HepG2 (cell line): ENCODE data around the gene NEMF. TPM values are rescaled to one million over a fixed set of nuclear protein-coding genes. Genes with fewer than 3 reads are reported as not detected.

Experiments used
- CCAR2 ChIP-seq: fragments of 200-400 bp; formaldehyde crosslinking; optimal IDR thresholded peaks from 2 replicates; pipeline ENCODE3; 2018; ENCODE audit warnings: low read depth, mild to moderate bottlenecking, low read length, moderate library complexity
- DR1 ChIP-seq: sonication (generic); formaldehyde crosslinking; IDR thresholded peaks from 2 replicates; pipeline ENCODE4 v1.8.0; 2021; ENCODE audit warnings: mild to moderate bottlenecking, missing genetic modification reagents, inconsistent platforms
- FOXK2 ChIP-seq: fragments of 450-650 bp; IDR thresholded peaks from 2 replicates; pipeline ENCODE4 v1.6.1; 2016
- HMGA1 ChIP-seq: sonication (generic); formaldehyde crosslinking; conservative IDR thresholded peaks from 2 replicates; pipeline ENCODE4 v1.4.0; 2020; ENCODE audit warnings: missing genetic modification reagents
- MATR3 ChIP-seq: sonication (generic); formaldehyde crosslinking; IDR thresholded peaks from 2 replicates; pipeline ENCODE4 v1.4.0; 2020; ENCODE audit warnings: missing genetic modification reagents
- ZFP1 ChIP-seq: IDR thresholded peaks from 2 replicates; pipeline ENCODE4 v1.6.1; 2016
- ZFYVE20 ChIP-seq: sonication (generic); formaldehyde crosslinking; IDR thresholded peaks from 2 replicates; pipeline ENCODE4 v1.8.0; 2023; ENCODE audit warnings: low read depth, mild to moderate bottlenecking, moderate library complexity, missing genetic modification reagents, borderline replicate concordance
- ZNF138 ChIP-seq: sonication (generic); formaldehyde crosslinking; IDR thresholded peaks from 2 replicates; pipeline ENCODE4 v1.5.0; 2020; ENCODE audit warnings: mild to moderate bottlenecking, low read depth, missing genetic modification reagents
- ZNF350 ChIP-seq: sonication (generic); formaldehyde crosslinking; IDR thresholded peaks from 2 replicates; pipeline ENCODE4 v1.4.0; 2020; ENCODE audit warnings: mild to moderate bottlenecking, low read depth, missing genetic modification reagents, borderline replicate concordance
- polyA plus RNA-seq, 8 experiments: library from polyadenylated mRNA; depleted of rRNA in 3 of 8; stranded (reverse) in 7 of 8; unstranded in 1 of 8; fragments of >200 nt; fragmentation: Illumina TruSeq in 4 of 8; extraction: Trizol in 4 of 8; gene quantifications; 2 replicates each; pipeline versions ENCODE4 v1.2.1 to v1.2.3, GENCODE V29; 2011 to 2016; ENCODE audit warnings: low read depth in 4 of 8, missing spikeins in 1 of 8, mixed read lengths in 1 of 8; ENCODE audit not compliant: insufficient read depth in 1 of 8
- total RNA-seq, 5 experiments: library from RNA; depleted of rRNA; stranded (reverse); fragments of >200 nt; fragmentation: Illumina TruSeq; extraction: Trizol; gene quantifications; 2 replicates each; pipeline ENCODE4 v1.2.3, GENCODE V29; 2016; ENCODE audit warnings: low read depth in 1 of 5
- TF ChIP-seq, protein P1 (sequence below): IDR thresholded peaks from 2 replicates; pipeline ENCODE4 v1.6.1; 2016; ENCODE audit warnings: missing genetic modification reagents, missing compliant biosample characterization
- TF ChIP-seq, protein P2 (sequence below): sonication (generic); formaldehyde crosslinking; IDR thresholded peaks from 2 replicates; pipeline ENCODE4 v1.4.0; 2020; ENCODE audit warnings: mild to moderate bottlenecking, missing genetic modification reagents, borderline replicate concordance
- TF ChIP-seq, protein P3 (sequence below): sonication (generic); formaldehyde crosslinking; IDR thresholded peaks from 2 replicates; pipeline ENCODE4 v1.4.0; 2020; ENCODE audit warnings: mild to moderate bottlenecking, missing genetic modification reagents
- TF ChIP-seq, protein P4 (sequence below): IDR thresholded peaks from 2 replicates; pipeline ENCODE4 v1.6.1; 2016; ENCODE audit warnings: low read depth, borderline replicate concordance
- TF ChIP-seq, protein P5 (sequence below): sonication (generic); formaldehyde crosslinking; IDR thresholded peaks from 2 replicates; pipeline ENCODE4 v1.9.0; 2021; ENCODE audit warnings: missing genetic modification reagents, mild to moderate bottlenecking, borderline replicate concordance
- TF ChIP-seq, protein P6 (sequence below): sonication (generic); formaldehyde crosslinking; IDR thresholded peaks from 2 replicates; pipeline ENCODE4 v1.4.0; 2020; ENCODE audit warnings: missing genetic modification reagents, borderline replicate concordance

NEMF gene
- total and polyA plus RNA-seq, 2 of the 13 experiments (the other 11 are each of a cell fraction or from before 2014, with no cell fraction given) = 21.3 to 57.9 TPM

DNA sequence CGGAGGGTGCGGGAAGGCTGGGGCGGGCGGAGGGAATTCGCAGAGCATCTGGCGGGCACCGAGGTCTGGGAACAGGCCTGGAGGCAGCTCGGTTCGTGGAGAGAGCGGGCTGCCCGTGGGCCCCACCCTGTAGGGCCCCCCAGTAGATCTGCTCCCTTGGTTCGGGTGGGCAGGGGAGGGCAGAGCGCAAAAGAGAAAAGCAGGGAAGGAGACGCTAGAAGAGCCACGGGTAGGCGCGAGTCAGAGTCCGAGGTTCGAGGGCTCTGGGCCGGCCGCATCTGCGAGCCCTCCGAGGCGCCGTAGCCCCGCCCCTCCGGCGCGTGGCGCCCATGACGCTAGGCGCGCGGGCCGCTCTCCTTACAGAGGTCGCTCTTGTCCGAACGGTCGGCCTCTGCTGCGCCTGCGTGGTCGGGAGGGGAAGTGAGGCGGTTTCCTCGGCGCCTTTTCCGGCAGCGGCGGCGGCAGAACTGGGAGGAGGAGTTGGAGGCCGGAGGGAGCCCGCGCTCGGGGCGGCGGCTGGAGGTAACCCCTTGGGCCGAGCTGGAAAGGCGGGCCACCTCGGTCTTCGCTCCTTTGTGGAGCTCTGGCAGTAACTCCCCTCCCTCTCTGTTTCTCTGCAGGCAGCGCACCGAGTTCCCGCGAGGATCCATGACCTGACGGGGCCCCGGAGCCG lies 40.2 kb upstream of the NEMF start, which contains the start of gene ARF6 (continued):
- TF ChIP-seq FOXK2 = no peak
- TF ChIP-seq, protein P1, sequence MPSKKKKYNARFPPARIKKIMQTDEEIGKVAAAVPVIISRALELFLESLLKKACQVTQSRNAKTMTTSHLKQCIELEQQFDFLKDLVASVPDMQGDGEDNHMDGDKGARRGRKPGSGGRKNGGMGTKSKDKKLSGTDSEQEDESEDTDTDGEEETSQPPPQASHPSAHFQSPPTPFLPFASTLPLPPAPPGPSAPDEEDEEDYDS = peak; percentile 70
- TF ChIP-seq, protein P2, sequence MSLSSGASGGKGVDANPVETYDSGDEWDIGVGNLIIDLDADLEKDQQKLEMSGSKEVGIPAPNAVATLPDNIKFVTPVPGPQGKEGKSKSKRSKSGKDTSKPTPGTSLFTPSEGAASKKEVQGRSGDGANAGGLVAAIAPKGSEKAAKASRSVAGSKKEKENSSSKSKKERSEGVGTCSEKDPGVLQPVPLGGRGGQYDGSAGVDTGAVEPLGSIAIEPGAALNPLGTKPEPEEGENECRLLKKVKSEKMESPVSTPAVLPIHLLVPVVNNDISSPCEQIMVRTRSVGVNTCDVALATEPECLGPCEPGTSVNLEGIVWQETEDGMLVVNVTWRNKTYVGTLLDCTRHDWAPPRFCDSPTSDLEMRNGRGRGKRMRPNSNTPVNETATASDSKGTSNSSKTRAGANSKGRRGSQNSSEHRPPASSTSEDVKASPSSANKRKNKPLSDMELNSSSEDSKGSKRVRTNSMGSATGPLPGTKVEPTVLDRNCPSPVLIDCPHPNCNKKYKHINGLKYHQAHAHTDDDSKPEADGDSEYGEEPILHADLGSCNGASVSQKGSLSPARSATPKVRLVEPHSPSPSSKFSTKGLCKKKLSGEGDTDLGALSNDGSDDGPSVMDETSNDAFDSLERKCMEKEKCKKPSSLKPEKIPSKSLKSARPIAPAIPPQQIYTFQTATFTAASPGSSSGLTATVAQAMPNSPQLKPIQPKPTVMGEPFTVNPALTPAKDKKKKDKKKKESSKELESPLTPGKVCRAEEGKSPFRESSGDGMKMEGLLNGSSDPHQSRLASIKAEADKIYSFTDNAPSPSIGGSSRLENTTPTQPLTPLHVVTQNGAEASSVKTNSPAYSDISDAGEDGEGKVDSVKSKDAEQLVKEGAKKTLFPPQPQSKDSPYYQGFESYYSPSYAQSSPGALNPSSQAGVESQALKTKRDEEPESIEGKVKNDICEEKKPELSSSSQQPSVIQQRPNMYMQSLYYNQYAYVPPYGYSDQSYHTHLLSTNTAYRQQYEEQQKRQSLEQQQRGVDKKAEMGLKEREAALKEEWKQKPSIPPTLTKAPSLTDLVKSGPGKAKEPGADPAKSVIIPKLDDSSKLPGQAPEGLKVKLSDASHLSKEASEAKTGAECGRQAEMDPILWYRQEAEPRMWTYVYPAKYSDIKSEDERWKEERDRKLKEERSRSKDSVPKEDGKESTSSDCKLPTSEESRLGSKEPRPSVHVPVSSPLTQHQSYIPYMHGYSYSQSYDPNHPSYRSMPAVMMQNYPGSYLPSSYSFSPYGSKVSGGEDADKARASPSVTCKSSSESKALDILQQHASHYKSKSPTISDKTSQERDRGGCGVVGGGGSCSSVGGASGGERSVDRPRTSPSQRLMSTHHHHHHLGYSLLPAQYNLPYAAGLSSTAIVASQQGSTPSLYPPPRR = peak; percentile 92
- peak; percentile 79 for TF ChIP-seq ZNF350 (CRISPR knock-in tag)
- no peak for TF ChIP-seq ZFYVE20 (CRISPR knock-in tag)
- TF ChIP-seq MATR3 (CRISPR knock-in tag) = no peak
- TF ChIP-seq HMGA1 (CRISPR knock-in tag) = no peak
- TF ChIP-seq, protein P3, sequence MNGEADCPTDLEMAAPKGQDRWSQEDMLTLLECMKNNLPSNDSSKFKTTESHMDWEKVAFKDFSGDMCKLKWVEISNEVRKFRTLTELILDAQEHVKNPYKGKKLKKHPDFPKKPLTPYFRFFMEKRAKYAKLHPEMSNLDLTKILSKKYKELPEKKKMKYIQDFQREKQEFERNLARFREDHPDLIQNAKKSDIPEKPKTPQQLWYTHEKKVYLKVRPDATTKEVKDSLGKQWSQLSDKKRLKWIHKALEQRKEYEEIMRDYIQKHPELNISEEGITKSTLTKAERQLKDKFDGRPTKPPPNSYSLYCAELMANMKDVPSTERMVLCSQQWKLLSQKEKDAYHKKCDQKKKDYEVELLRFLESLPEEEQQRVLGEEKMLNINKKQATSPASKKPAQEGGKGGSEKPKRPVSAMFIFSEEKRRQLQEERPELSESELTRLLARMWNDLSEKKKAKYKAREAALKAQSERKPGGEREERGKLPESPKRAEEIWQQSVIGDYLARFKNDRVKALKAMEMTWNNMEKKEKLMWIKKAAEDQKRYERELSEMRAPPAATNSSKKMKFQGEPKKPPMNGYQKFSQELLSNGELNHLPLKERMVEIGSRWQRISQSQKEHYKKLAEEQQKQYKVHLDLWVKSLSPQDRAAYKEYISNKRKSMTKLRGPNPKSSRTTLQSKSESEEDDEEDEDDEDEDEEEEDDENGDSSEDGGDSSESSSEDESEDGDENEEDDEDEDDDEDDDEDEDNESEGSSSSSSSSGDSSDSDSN (CRISPR knock-in tag) = peak; percentile 71; the same call in 1 of the 2 replicates
- TF ChIP-seq, protein P4, sequence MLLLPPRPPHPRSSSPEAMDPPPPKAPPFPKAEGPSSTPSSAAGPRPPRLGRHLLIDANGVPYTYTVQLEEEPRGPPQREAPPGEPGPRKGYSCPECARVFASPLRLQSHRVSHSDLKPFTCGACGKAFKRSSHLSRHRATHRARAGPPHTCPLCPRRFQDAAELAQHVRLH = peak; percentile 96
- TF ChIP-seq, protein P5, sequence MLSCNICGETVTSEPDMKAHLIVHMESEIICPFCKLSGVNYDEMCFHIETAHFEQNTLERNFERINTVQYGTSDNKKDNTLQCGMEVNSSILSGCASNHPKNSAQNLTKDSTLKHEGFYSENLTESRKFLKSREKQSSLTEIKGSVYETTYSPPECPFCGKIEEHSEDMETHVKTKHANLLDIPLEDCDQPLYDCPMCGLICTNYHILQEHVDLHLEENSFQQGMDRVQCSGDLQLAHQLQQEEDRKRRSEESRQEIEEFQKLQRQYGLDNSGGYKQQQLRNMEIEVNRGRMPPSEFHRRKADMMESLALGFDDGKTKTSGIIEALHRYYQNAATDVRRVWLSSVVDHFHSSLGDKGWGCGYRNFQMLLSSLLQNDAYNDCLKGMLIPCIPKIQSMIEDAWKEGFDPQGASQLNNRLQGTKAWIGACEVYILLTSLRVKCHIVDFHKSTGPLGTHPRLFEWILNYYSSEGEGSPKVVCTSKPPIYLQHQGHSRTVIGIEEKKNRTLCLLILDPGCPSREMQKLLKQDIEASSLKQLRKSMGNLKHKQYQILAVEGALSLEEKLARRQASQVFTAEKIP = no peak
- no peak for TF ChIP-seq CCAR2
- no peak for TF ChIP-seq ZNF138
- TF ChIP-seq, protein P6, sequence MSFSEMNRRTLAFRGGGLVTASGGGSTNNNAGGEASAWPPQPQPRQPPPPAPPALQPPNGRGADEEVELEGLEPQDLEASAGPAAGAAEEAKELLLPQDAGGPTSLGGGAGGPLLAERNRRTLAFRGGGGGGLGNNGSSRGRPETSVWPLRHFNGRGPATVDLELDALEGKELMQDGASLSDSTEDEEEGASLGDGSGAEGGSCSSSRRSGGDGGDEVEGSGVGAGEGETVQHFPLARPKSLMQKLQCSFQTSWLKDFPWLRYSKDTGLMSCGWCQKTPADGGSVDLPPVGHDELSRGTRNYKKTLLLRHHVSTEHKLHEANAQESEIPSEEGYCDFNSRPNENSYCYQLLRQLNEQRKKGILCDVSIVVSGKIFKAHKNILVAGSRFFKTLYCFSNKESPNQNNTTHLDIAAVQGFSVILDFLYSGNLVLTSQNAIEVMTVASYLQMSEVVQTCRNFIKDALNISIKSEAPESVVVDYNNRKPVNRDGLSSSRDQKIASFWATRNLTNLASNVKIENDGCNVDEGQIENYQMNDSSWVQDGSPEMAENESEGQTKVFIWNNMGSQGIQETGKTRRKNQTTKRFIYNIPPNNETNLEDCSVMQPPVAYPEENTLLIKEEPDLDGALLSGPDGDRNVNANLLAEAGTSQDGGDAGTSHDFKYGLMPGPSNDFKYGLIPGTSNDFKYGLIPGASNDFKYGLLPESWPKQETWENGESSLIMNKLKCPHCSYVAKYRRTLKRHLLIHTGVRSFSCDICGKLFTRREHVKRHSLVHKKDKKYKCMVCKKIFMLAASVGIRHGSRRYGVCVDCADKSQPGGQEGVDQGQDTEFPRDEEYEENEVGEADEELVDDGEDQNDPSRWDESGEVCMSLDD (CRISPR knock-in tag) = 0 out of 2 replicates have a peak, but pooled peaks have one; percentile 37
- no peak for TF ChIP-seq ZFP1 (CRISPR knock-in tag)
- peak; percentile 70 for TF ChIP-seq DR1
